Embryonic facial prominence (tissue), 1 donor: ENCODE measurements around the gene CEP135.

Experiments used
- DNase-seq: peaks from one replicate; pipeline ENCODE4 v3.0.0-alpha.2; 2016; ENCODE audit errors: extremely low spot score

CEP135 gene

DNA sequence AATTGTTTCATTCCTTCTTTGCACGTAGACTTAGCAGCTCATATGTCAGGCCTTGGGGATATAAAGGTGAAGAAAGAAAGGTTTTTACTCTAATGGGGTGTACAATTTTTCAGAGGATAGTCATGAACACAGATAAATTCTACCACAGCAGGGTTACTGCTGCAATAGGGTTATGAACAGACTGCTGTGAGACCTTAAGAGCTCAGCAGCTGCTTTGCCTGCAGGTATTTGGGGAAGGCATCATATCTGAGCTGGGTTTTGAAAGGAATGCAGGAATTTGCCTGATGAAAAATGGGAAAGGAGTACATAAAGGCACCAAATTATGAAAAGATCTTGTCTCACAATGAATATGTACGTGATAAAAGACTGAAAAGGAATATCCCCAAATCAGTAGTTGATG lies 128.9 kb downstream of the CEP135 start:
- DNase-seq: no peak

DNA sequence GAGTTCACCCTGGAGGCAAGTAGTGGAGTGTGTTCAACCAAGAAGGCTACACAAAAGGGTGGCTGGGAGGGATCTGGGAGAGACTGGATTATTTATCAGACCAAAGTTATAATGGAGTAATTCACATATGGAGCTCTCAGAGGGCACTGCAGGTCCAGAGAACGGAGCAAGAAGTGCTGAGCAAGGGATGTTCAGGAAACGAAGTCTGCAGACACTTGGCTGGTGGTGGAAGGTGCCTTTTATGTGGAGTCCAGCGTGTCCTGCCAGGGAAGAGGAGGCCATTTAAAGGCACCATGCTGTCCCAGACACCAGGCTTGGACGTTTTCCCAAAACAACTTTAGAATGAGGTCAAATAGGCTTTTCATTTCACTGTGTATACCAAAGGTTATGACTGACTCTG lies 130.1 kb downstream of the CEP135 start:
- no peak for DNase-seq

DNA sequence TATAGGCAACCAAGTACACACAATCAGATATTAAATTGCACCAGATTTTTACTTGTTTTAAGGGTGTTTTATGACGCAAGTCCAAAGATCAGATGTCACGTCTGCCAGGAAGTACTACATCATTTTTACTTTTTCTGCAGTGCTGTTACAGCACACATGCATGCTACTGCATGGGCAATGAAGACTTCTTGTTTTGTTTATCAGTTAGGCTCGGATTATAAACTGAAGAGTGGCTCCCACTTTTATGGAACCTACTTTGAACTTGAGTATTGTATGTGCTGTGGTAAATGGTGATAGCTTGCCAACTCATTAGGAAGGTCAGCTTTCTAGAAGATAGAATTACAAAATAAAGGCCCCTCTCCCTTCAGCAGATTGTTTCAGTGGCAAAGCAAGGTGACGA lies 131.6 kb downstream of the CEP135 start:
- DNase-seq: no peak

DNA sequence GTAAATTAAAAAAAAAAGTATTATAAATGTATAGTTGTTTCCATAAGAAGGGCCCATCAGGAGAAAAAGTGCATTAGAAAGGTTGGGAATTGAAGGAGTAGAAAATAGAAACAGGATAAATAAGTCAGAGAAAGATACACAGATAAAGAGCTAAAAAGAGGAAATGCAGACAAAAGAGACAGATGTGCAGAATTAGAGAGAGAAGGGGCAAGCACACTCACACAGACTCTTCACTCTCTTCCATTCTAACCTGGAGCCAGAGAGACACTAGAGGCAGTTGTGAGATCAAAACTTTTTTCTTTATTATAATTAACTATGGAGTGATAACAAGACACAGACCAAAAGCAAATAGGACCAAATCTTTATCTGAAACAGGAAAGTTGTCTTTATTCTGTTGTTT lies 134.1 kb downstream of the CEP135 start:
- no peak for DNase-seq
